Measurements from ENCODE around the gene TMC7. TPM values are rescaled to one million over a fixed set of nuclear protein-coding genes. Genes with fewer than 3 reads are reported as not detected.

The TMC7 gene
- total and polyA plus RNA-seq, 2 of the 13 experiments (the other 11 are each of a cell fraction or from before 2014, with no cell fraction given): 1.2 to 5.1 TPM

DNA sequence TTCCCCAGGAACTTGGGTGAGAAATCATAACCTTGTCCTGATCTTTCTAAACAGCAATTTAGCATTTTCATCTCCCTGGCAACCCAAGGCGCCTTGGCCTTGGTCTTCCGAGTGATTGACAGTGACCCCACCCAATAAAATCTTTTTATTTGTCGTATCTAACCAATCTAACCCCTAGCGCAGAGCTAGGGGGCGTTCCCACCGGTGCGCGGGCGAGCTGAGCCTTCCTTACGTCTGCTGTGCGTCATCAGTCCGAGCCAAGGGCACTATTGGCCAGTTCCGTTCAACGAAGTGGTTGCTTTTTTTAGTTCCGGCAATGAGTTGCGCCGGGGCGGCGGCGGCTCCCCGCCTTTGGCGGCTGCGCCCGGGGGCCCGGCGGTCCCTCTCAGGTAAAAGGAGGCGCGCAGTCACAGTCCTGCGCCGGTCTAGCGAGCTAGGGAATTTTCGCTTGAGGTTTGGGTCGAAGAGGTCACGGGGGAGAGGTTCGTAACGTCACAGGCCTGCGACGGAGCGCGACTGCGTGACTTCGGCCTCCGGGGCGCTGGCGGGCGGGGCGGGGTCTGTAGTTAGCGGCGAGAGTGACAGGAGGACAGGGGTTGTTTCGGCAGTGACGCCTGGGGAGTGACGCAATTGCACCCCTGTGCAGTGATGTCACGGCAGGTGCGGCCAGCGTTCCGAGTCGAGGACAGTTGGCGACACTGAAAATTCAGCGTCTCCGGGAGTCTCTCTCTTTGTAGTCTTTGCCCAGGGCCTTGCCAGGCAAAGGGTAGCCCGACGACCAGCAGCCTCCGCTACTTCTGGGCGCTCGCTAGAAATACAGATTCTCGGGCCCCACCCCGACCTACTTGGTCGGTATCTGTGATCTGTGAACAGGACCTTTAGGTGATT, 83.9 kb downstream of the TMC7 start, which contains the start of gene COQ7 (continued):
- peak; percentile 77 to 91 for TF ChIP-seq HMGXB4 (CRISPR knock-in tag; IDR thresholded peaks at IDR 0.05; ENCODE audit: borderline replicate concordance in 1 of 2, low read depth in 1 of 2)
- TF ChIP-seq, protein P1, sequence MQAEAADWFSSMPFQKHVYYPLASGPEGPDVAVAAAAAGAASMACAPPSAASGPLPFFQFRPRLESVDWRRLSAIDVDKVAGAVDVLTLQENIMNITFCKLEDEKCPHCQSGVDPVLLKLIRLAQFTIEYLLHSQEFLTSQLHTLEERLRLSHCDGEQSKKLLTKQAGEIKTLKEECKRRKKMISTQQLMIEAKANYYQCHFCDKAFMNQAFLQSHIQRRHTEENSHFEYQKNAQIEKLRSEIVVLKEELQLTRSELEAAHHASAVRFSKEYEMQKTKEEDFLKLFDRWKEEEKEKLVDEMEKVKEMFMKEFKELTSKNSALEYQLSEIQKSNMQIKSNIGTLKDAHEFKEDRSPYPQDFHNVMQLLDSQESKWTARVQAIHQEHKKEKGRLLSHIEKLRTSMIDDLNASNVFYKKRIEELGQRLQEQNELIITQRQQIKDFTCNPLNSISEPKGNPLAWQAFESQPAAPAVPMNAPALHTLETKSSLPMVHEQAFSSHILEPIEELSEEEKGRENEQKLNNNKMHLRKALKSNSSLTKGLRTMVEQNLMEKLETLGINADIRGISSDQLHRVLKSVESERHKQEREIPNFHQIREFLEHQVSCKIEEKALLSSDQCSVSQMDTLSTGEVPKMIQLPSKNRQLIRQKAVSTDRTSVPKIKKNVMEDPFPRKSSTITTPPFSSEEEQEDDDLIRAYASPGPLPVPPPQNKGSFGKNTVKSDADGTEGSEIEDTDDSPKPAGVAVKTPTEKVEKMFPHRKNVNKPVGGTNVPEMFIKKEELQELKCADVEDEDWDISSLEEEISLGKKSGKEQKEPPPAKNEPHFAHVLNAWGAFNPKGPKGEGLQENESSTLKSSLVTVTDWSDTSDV (CRISPR knock-in tag; IDR thresholded peaks at IDR 0.05): peak; percentile 76; the same call in 1 of the 2 replicates
- TF ChIP-seq LCORL (IDR thresholded peaks at IDR 0.05): no peak
- TF ChIP-seq LCORL (CRISPR knock-in tag; IDR thresholded peaks at IDR 0.05): peak; percentile 80
- TF ChIP-seq, protein P2, sequence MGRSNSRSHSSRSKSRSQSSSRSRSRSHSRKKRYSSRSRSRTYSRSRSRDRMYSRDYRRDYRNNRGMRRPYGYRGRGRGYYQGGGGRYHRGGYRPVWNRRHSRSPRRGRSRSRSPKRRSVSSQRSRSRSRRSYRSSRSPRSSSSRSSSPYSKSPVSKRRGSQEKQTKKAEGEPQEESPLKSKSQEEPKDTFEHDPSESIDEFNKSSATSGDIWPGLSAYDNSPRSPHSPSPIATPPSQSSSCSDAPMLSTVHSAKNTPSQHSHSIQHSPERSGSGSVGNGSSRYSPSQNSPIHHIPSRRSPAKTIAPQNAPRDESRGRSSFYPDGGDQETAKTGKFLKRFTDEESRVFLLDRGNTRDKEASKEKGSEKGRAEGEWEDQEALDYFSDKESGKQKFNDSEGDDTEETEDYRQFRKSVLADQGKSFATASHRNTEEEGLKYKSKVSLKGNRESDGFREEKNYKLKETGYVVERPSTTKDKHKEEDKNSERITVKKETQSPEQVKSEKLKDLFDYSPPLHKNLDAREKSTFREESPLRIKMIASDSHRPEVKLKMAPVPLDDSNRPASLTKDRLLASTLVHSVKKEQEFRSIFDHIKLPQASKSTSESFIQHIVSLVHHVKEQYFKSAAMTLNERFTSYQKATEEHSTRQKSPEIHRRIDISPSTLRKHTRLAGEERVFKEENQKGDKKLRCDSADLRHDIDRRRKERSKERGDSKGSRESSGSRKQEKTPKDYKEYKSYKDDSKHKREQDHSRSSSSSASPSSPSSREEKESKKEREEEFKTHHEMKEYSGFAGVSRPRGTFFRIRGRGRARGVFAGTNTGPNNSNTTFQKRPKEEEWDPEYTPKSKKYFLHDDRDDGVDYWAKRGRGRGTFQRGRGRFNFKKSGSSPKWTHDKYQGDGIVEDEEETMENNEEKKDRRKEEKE (IDR thresholded peaks at IDR 0.05): no peak
- TF ChIP-seq ZFP90 (CRISPR knock-in tag; IDR thresholded peaks at IDR 0.05; ENCODE audit: borderline replicate concordance): peak; percentile 82; the same call in 1 of the 2 replicates
- no peak for TF ChIP-seq ZNF597 (CRISPR knock-in tag; IDR thresholded peaks at IDR 0.05)
- peak; percentile 89 for TF ChIP-seq YEATS4 (CRISPR knock-in tag; IDR thresholded peaks at IDR 0.05; ENCODE audit: borderline replicate concordance)
- TF ChIP-seq, protein P3, sequence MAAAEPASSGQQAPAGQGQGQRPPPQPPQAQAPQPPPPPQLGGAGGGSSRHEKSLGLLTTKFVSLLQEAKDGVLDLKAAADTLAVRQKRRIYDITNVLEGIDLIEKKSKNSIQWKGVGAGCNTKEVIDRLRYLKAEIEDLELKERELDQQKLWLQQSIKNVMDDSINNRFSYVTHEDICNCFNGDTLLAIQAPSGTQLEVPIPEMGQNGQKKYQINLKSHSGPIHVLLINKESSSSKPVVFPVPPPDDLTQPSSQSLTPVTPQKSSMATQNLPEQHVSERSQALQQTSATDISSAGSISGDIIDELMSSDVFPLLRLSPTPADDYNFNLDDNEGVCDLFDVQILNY (CRISPR knock-in tag; conservative IDR thresholded peaks at IDR 0.05): peak; percentile 51; the same call in 1 of the 2 replicates
- TF ChIP-seq ZNF644 (CRISPR knock-in tag; IDR thresholded peaks at IDR 0.05; ENCODE audit: low read depth): no peak
- TF ChIP-seq RAD21 (CRISPR knock-in tag; IDR thresholded peaks at IDR 0.05): peak; percentile 71
- TF ChIP-seq MXD1 (CRISPR knock-in tag; IDR thresholded peaks at IDR 0.05): peak; percentile 65; the same call in 1 of the 2 replicates
- TF ChIP-seq, protein P4, sequence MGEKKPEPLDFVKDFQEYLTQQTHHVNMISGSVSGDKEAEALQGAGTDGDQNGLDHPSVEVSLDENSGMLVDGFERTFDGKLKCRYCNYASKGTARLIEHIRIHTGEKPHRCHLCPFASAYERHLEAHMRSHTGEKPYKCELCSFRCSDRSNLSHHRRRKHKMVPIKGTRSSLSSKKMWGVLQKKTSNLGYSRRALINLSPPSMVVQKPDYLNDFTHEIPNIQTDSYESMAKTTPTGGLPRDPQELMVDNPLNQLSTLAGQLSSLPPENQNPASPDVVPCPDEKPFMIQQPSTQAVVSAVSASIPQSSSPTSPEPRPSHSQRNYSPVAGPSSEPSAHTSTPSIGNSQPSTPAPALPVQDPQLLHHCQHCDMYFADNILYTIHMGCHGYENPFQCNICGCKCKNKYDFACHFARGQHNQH (CRISPR knock-in tag; IDR thresholded peaks at IDR 0.05): peak; percentile 78
- TF ChIP-seq DPF2 (CRISPR knock-in tag; IDR thresholded peaks at IDR 0.05; ENCODE audit: borderline replicate concordance, low read depth): no peak
- TF ChIP-seq ZNF570 (CRISPR knock-in tag; IDR thresholded peaks at IDR 0.05; ENCODE audit: borderline replicate concordance): no peak; the same call in 1 of the 2 replicates
